ENCODE results near the gene RCN2. TPM values are rescaled to one million over a fixed set of nuclear protein-coding genes. Genes with fewer than 3 reads are reported as not detected.

Gene RCN2
- total RNA-seq, 1 experiment from 2014 or later = 46.1 TPM

- TF ChIP-seq CTCF (conservative IDR thresholded peaks at IDR 0.05) (no peak), EZH2 (IDR thresholded peaks at IDR 0.05; ENCODE audit: low read depth) (no peak)
- BruUV-seq (replicated peaks) = no TSS peak
- no peaks in the 10 kb centered on the region for H4K20me1 ChIP-seq (ENCODE audit: insufficient read depth)
- no peaks in the 10 kb centered on the region for H3K36me3 ChIP-seq (ENCODE audit: low read depth)
- no peaks in the 10 kb centered on the region for H3K79me2 ChIP-seq (ENCODE audit: low read depth)
- ChIA-PET POLR2A (ENCODE audit: unreplicated experiment) (no interaction called here), CTCF (no interaction called here)
- no peak overlapping the region for H3K4me3 ChIP-seq
- H3K4me1 ChIP-seq (replicated peaks; ENCODE audit: insufficient read depth) = no peaks in the 10 kb centered on the region
- H3F3A ChIP-seq (ENCODE audit: insufficient read depth, low read depth) = no peaks in the 10 kb centered on the region
- H3K27me3 ChIP-seq (ENCODE audit: insufficient read depth, low read depth) = no peaks in the 10 kb centered on the region
- no peaks in the 10 kb centered on the region for H3K9me3 ChIP-seq (ENCODE audit: insufficient read depth, low read depth)
- intact Hi-C loops (cut with micrococcal nuclease; ENCODE audit: unreplicated experiment) = no loop called here
- H3K4me2 ChIP-seq = no peak overlapping the region
- no peaks in the 10 kb centered on the region for H3K9me2 ChIP-seq (ENCODE audit: insufficient read depth)
- H3K27ac ChIP-seq = no peak overlapping the region
- no peak for DNase-seq
- no peak overlapping the region for H2AFZ ChIP-seq
Measured at GRCh38 chr15:76991048-76991447, 59.5 kb downstream of the RCN2 start.

- POLR2A ChIA-PET (ENCODE audit: unreplicated experiment) = no interaction called here
- intact Hi-C loops (cut with micrococcal nuclease; ENCODE audit: unreplicated experiment) = no loop called here
- Histone ChIP-seq H3K4me1 (replicated peaks; ENCODE audit: insufficient read depth) (no peaks in the 10 kb centered on the region), H3F3A (ENCODE audit: insufficient read depth, low read depth) (no peaks in the 10 kb centered on the region), H3K27me3 (ENCODE audit: insufficient read depth, low read depth) (no peaks in the 10 kb centered on the region), H3K36me3 (ENCODE audit: low read depth) (no peaks in the 10 kb centered on the region), H3K9me2 (ENCODE audit: insufficient read depth) (no peaks in the 10 kb centered on the region), H2AFZ (no peak overlapping the region), H3K4me2 (no peak overlapping the region), H3K27ac (no peak overlapping the region), H3K4me3 (no peak overlapping the region), H4K20me1 (ENCODE audit: insufficient read depth) (no peaks in the 10 kb centered on the region), H3K79me2 (ENCODE audit: low read depth) (no peaks in the 10 kb centered on the region), H3K9me3 (ENCODE audit: insufficient read depth, low read depth) (no peaks in the 10 kb centered on the region)
- no peak for DNase-seq
- TF ChIP-seq EZH2 (IDR thresholded peaks at IDR 0.05; ENCODE audit: low read depth) (no peak), CTCF (conservative IDR thresholded peaks at IDR 0.05) (no peak)
- BruUV-seq (replicated peaks) = no TSS peak
- CTCF ChIA-PET = no interaction called here
Measured at GRCh38 chr15:76991741-76992645, 60.4 kb downstream of the RCN2 start.

- Histone ChIP-seq H3K27me3 (ENCODE audit: insufficient read depth, low read depth) (no peaks in the 10 kb centered on the region), H3K27ac (no peak overlapping the region), H3K4me2 (no peak overlapping the region), H3K36me3 (ENCODE audit: low read depth) (no peaks in the 10 kb centered on the region), H3K9me2 (ENCODE audit: insufficient read depth) (no peaks in the 10 kb centered on the region), H4K20me1 (ENCODE audit: insufficient read depth) (no peaks in the 10 kb centered on the region), H3K4me3 (no peak overlapping the region), H3K79me2 (ENCODE audit: low read depth) (no peaks in the 10 kb centered on the region), H3K4me1 (replicated peaks; ENCODE audit: insufficient read depth) (no peaks in the 10 kb centered on the region), H2AFZ (no peak overlapping the region), H3F3A (ENCODE audit: insufficient read depth, low read depth) (no peaks in the 10 kb centered on the region), H3K9me3 (ENCODE audit: insufficient read depth, low read depth) (no peaks in the 10 kb centered on the region)
- intact Hi-C loops (cut with micrococcal nuclease; ENCODE audit: unreplicated experiment) = no loop called here
- DNase-seq = no peak
- no peak for TF ChIP-seq CTCF (conservative IDR thresholded peaks at IDR 0.05)
- no peak for TF ChIP-seq EZH2 (IDR thresholded peaks at IDR 0.05; ENCODE audit: low read depth)
- BruUV-seq (replicated peaks) = no TSS peak
- ChIA-PET CTCF (no interaction called here), POLR2A (ENCODE audit: unreplicated experiment) (no interaction called here)
Measured at GRCh38 chr15:76993114-76993725, 61.7 kb downstream of the RCN2 start.
